Measurements from ENCODE around the gene OR10J1. TPM values are rescaled to one million over a fixed set of nuclear protein-coding genes. Genes with fewer than 3 reads are reported as not detected.

OR10J1 gene
- total and polyA plus RNA-seq, 2 of the 8 experiments (the other 6 are each of a cell fraction or from before 2014, with no cell fraction given) = not detected

DNA sequence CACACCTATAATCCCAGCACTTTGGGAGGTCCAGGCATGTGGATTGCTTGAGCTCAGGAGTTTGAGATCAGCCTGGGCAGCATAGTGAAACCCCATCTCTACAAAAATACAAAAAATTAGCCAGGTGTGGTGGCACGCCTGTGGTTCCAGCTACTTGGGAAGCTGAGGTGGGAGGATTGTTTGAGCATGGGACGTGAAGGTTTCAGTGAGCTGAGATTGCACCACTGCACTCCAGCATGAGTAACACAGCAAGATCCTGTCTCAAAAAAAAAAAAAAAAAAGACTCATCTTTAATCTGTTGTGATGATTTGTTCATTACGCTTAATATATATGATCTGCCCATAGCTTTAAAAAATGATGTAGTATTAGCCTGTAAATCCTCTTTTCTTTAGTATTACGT is 44.0 kb downstream of the OR10J1 start:
- no peak for DNase-seq (ENCODE audit: low read depth in 1 of 2, low spot score in 2 of 2)
- FAIRE-seq = no peak
- H2BK5ac ChIP-seq (ENCODE audit: low read depth, low read length) = no peak overlapping the region
- no peak overlapping the region for H4K5ac ChIP-seq (ENCODE audit: insufficient read length, low read depth, low read length)
- H2BK20ac ChIP-seq (ENCODE audit: low read length) = no peak overlapping the region
- no peak overlapping the region for H2AFZ ChIP-seq (ENCODE audit: low read length)
- H3K79me2 ChIP-seq (ENCODE audit: control insufficient read depth in 1 of 2, insufficient read depth in 2 of 2, low read length in 2 of 2) = no peaks in the 10 kb centered on the region
- TF ChIP-seq RXRA (IDR thresholded peaks at IDR 0.05; ENCODE audit: insufficient read depth, low read depth, low read length) (no peak), EGR1 (IDR thresholded peaks at IDR 0.05; ENCODE audit: borderline replicate concordance, low read depth, low read length) (no peak), ASH2L (IDR thresholded peaks at IDR 0.05; ENCODE audit: low read length) (no peak)
- H3K4me1 ChIP-seq (replicated peaks in 1 of 4; ENCODE audit: control insufficient read depth in 3 of 4, insufficient read depth in 4 of 4, low read length in 3 of 4) = no peaks in the 10 kb centered on the region
- no peak overlapping the region for H4K91ac ChIP-seq (replicated peaks; ENCODE audit: insufficient read length, low read length)
- CTCF ChIA-PET (ENCODE audit: partially characterized antibody) = no interaction called here
- no peaks in the 10 kb centered on the region for H3K79me1 ChIP-seq (ENCODE audit: low read depth, low read length)
- no peak overlapping the region for H3K27ac ChIP-seq (ENCODE audit: low read depth, low read length)
- POLR2A ChIA-PET (ENCODE audit: partially characterized antibody) = no interaction called here
- no peak overlapping the region for H3K9ac ChIP-seq (replicated peaks in 1 of 4; ENCODE audit: extremely low read depth in 1 of 4, low read depth in 3 of 4, low read length in 3 of 4)
- no peak overlapping the region for H3K4me3 ChIP-seq (ENCODE audit: extremely low read depth in 1 of 4, insufficient read depth in 2 of 4, low read depth in 3 of 4, low read length in 4 of 4)
- no peak overlapping the region for H2BK15ac ChIP-seq (ENCODE audit: low read length)
- no peak overlapping the region for H3K4ac ChIP-seq (replicated peaks; ENCODE audit: insufficient read length, low read depth, low read length)
- WGBS, 2 experiments (ENCODE audit: extremely low coverage in 1 of 2, insufficient coverage in 1 of 2, insufficient read length in 1 of 2, insufficient replicate concordance in 2 of 2, low coverage in 1 of 2, low lambda C conversion rate in 2 of 2, missing lambda C conversion rate in 1 of 2) = 78% methylated on average over 4 of the region's 4 CpGs; no CpG with 5 or more reads in 1 of the 2 experiments
- H3K14ac ChIP-seq (ENCODE audit: insufficient read length) = no peak overlapping the region
- H3K4me2 ChIP-seq (ENCODE audit: insufficient read depth in 1 of 2, low read depth in 2 of 2, low read length in 2 of 2) = no peak overlapping the region
- H3K23ac ChIP-seq (ENCODE audit: insufficient read length) = no peak overlapping the region
- no peak overlapping the region for H3K18ac ChIP-seq (ENCODE audit: extremely low read depth, low read length)
- no peaks in the 10 kb centered on the region for H3K23me2 ChIP-seq (ENCODE audit: low read depth, low read length)
- H4K8ac ChIP-seq (ENCODE audit: extremely low read depth, insufficient read depth, low read length) = no peak overlapping the region
- no peaks in the 10 kb centered on the region; a peak in 2 of 8 replicates for H3K36me3 ChIP-seq (ENCODE audit: control insufficient read depth in 2 of 4, insufficient read depth in 4 of 4, low read length in 3 of 4)
- no peak overlapping the region for H3K56ac ChIP-seq (replicated peaks; ENCODE audit: insufficient read length, low read depth, low read length)
- no peaks in the 10 kb centered on the region for H3K27me3 ChIP-seq (replicated peaks in 1 of 4; ENCODE audit: control insufficient read depth in 3 of 4, extremely low read depth in 1 of 4, insufficient read depth in 3 of 4, low read length in 3 of 4)
- no peaks in the 10 kb centered on the region for H4K20me1 ChIP-seq (replicated peaks in 1 of 2; ENCODE audit: control insufficient read depth in 1 of 2, insufficient read depth in 2 of 2, low read length in 2 of 2)
- H2BK120ac ChIP-seq (replicated peaks; ENCODE audit: low read depth, low read length) = no peak overlapping the region
- H2BK12ac ChIP-seq (ENCODE audit: low read depth, low read length) = no peak overlapping the region
- peaks cover 70 to 81% of the 10 kb centered on the region in 2 experiments for H3K9me3 ChIP-seq (ENCODE audit: insufficient read depth in 2 of 2, low read depth in 1 of 2, low read length in 1 of 2)
- H2AK5ac ChIP-seq (ENCODE audit: low read depth, low read length) = no peak overlapping the region

Other genes starting within 250 kb of the OR10J1 start
- gene ACKR1, start 234.8 kb upstream of the OR10J1 start, total RNA-seq (2021; fragmentation: NEBNext Ultra II Directional; extraction: Animal tissue kit (Norgen Biotek cat#: 25700)) = 0.61 TPM in 2 replicates
- 0.66 and 1.00 TPM in 2 replicates for gene ACKR1, start 234.8 kb upstream of the OR10J1 start, polyA plus RNA-seq (2011; rRNA removed)
- gene FCER1A, start 137.4 kb upstream of the OR10J1 start, total RNA-seq (2021; fragmentation: NEBNext Ultra II Directional; extraction: Animal tissue kit (Norgen Biotek cat#: 25700)) = not detected in 2 replicates
- not detected in 2 replicates for gene FCER1A, start 137.4 kb upstream of the OR10J1 start, polyA plus RNA-seq (2011; rRNA removed)
- gene OR10J4, start 7.5 kb upstream of the OR10J1 start, total RNA-seq (2021; fragmentation: NEBNext Ultra II Directional; extraction: Animal tissue kit (Norgen Biotek cat#: 25700)) = not detected in 2 replicates
- gene OR10J4, start 7.5 kb upstream of the OR10J1 start, polyA plus RNA-seq (2011; rRNA removed) = not detected in 2 replicates
- not detected in 2 replicates for gene OR10J5, start 96.3 kb downstream of the OR10J1 start, total RNA-seq (2021; fragmentation: NEBNext Ultra II Directional; extraction: Animal tissue kit (Norgen Biotek cat#: 25700))
- gene OR10J5, start 96.3 kb downstream of the OR10J1 start, polyA plus RNA-seq (2011; rRNA removed) = not detected in 2 replicates
- gene APCS, start 148.1 kb downstream of the OR10J1 start, total RNA-seq (2021; fragmentation: NEBNext Ultra II Directional; extraction: Animal tissue kit (Norgen Biotek cat#: 25700)) = not detected in 2 replicates
- gene APCS, start 148.1 kb downstream of the OR10J1 start, polyA plus RNA-seq (2011; rRNA removed) = not detected in 2 replicates